Renal cortex interstitium (tissue), 11 donors: ENCODE data around the gene SYNPR. TPM values are rescaled to one million over a fixed set of nuclear protein-coding genes. Genes with fewer than 3 reads are reported as not detected.

Experiments used
- DNase-seq, 11 donors: peaks; one replicate each; pipeline ENCODE4 v3.0.0-alpha.2; 2013; ENCODE audit warnings: low read depth in 9 of 11, low spot score in 4 of 11; ENCODE audit errors: extremely low read depth in 1 of 11
- polyA plus RNA-seq, 3 donors: library from polyadenylated mRNA; unstranded; fragments of 120-200 nt; gene quantifications; one replicate each; pipeline ENCODE4 v1.2.1, GENCODE V29; 2013; ENCODE audit not compliant: insufficient read length in 3 of 3

The SYNPR gene
- polyA plus RNA-seq, 3 donors = 0.11 TPM; not detected in 2

- no peak for DNase-seq
Observed at GRCh38 chr3:63355809-63356208, 77.7 kb downstream of the SYNPR start.

- DNase-seq = peak in 8 of 11 donors; percentile 8 to 33 (median 12)
Observed at GRCh38 chr3:63364495-63364894, 86.4 kb downstream of the SYNPR start.

- DNase-seq = no peak
Observed at GRCh38 chr3:63364910-63365309, 86.8 kb downstream of the SYNPR start.

- DNase-seq = no peak
Observed at GRCh38 chr3:63365671-63366070, 87.6 kb downstream of the SYNPR start.

- DNase-seq = no peak
Observed at GRCh38 chr3:63370094-63370493, 92.0 kb downstream of the SYNPR start.

- no peak for DNase-seq
Observed at GRCh38 chr3:63383040-63383439, 104.9 kb downstream of the SYNPR start.

GRCh38 chr3:63384382-63384781 is 106.3 kb downstream of the SYNPR start:
- DNase-seq = no peak

GRCh38 chr3:63385629-63386028 is 107.5 kb downstream of the SYNPR start:
- DNase-seq = no peak

GRCh38 chr3:63386568-63386967 is 108.5 kb downstream of the SYNPR start:
- no peak for DNase-seq

- DNase-seq = no peak
Observed at GRCh38 chr3:63387568-63387967, 109.5 kb downstream of the SYNPR start.

GRCh38 chr3:63390710-63391230 is 112.7 kb downstream of the SYNPR start:
- DNase-seq = no peak

- DNase-seq = no peak
Observed at GRCh38 chr3:63395960-63396359, 117.9 kb downstream of the SYNPR start.

- DNase-seq = no peak
Observed at GRCh38 chr3:63400246-63400860, 122.2 kb downstream of the SYNPR start.

GRCh38 chr3:63405882-63406281 is 127.8 kb downstream of the SYNPR start:
- DNase-seq = no peak

- no peak for DNase-seq
Observed at GRCh38 chr3:63413523-63413922, 135.4 kb downstream of the SYNPR start.

GRCh38 chr3:63414607-63415006 is 136.5 kb downstream of the SYNPR start:
- no peak for DNase-seq

GRCh38 chr3:63429905-63430304 is 151.8 kb downstream of the SYNPR start:
- no peak for DNase-seq

- no peak for DNase-seq
Observed at GRCh38 chr3:63430875-63431274, 152.8 kb downstream of the SYNPR start.

- no peak for DNase-seq
Observed at GRCh38 chr3:63437858-63438257, 159.8 kb downstream of the SYNPR start.

- no peak for DNase-seq
Observed at GRCh38 chr3:63438826-63439371, 160.8 kb downstream of the SYNPR start.

- DNase-seq = no peak
Observed at GRCh38 chr3:63441262-63441661, 163.2 kb downstream of the SYNPR start.
